Measurements from ENCODE around the gene NEB. TPM values are rescaled to one million over a fixed set of nuclear protein-coding genes. Genes with fewer than 3 reads are reported as not detected.
A peak's percentile ranks its signal among the peaks of the same experiment; 100 is the strongest.
"Not testable (repeated sequence)": the region's sequence is repeated elsewhere in the genome, so short reads cannot be mapped to it uniquely, and the experiment has no call there.

NEB gene
- total RNA-seq, 2 experiments from 2014 or later = 0.05 to 0.33 TPM

- CTCF ChIA-PET = interaction anchor here (0.9 to 1.4 kb wide), 3 partner anchors 13 to 384 kb away, joined by 3 read pairs; no protein-coding TSS in a partner anchor
- peaks cover 25% of the 10 kb centered on the region for H3K4me1 Mint-ChIP-seq
- H3K27me3 Mint-ChIP-seq; H3K36me3 Mint-ChIP-seq (ENCODE audit: low read depth); H3K27ac Mint-ChIP-seq; H3K9me3 Mint-ChIP-seq (ENCODE audit: low read depth); POLR2A ChIA-PET; H3K4me3 Mint-ChIP-seq; intact Hi-C loops (cut with DNase I, micrococcal nuclease); DNase-seq; ATAC-seq: not testable (repeated sequence)
These were observed 92.4 kb downstream of the NEB start for GRCh38 chr2:151641895-151642294.

DNA sequence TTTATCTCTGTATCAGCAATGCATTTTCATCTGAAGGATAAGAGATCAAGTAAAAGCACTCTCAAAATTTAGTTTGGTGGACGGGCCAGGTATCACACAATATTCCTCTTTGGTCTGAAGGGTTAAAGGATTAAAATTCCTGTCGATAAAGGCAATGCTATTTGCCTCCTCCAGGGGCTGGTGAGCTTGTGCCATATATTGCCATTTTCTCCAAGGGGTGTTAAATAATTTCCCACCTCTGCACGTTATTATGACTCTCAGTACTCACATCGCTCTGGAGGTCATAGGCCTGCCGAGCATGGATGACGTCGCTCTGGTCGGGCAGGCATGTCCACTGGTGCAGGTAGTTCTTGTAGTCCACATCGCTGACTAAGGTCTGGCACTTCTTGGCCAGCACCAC lies 94.2 kb downstream of the NEB start:
- ChIA-PET CTCF (interaction anchor here (1.0 kb wide), 1 partner anchor 12 kb away, joined by 3 read pairs; no protein-coding TSS in a partner anchor), POLR2A (no interaction called here)
- DNase-seq (no peak), ATAC-seq (no peak)
- no peaks in the 10 kb centered on the region for H3K27me3 Mint-ChIP-seq
- H3K4me3 Mint-ChIP-seq = no peak overlapping the region
- intact Hi-C loops (cut with DNase I, micrococcal nuclease) = no loop called here
- H3K9me3 Mint-ChIP-seq (ENCODE audit: low read depth) = peaks cover 4% of the 10 kb centered on the region
- H3K4me1 Mint-ChIP-seq = peaks cover 31% of the 10 kb centered on the region
- peaks cover 4% of the 10 kb centered on the region for H3K36me3 Mint-ChIP-seq (ENCODE audit: low read depth)
- no peak overlapping the region for H3K27ac Mint-ChIP-seq

DNA sequence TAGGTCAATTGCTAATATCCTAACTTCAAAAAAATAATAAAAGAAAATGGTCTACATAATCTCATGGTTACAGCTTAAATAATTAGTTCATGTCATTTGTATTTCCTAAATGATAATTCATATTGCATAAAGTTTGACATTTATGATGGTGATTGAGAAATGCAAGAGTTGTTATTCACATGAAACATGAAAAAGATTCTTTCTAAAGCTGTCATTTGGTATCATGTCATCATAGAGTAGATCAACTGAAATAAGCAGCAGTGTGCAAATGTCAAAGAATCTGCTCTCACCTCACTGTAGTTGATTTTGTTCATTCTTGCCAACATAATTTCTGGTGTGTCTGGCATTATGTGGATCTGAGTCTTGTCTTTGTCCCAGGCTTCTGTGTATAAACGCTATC lies 95.3 kb downstream of the NEB start:
- H3K9me3 Mint-ChIP-seq (ENCODE audit: low read depth) = peaks cover 4% of the 10 kb centered on the region

DNA sequence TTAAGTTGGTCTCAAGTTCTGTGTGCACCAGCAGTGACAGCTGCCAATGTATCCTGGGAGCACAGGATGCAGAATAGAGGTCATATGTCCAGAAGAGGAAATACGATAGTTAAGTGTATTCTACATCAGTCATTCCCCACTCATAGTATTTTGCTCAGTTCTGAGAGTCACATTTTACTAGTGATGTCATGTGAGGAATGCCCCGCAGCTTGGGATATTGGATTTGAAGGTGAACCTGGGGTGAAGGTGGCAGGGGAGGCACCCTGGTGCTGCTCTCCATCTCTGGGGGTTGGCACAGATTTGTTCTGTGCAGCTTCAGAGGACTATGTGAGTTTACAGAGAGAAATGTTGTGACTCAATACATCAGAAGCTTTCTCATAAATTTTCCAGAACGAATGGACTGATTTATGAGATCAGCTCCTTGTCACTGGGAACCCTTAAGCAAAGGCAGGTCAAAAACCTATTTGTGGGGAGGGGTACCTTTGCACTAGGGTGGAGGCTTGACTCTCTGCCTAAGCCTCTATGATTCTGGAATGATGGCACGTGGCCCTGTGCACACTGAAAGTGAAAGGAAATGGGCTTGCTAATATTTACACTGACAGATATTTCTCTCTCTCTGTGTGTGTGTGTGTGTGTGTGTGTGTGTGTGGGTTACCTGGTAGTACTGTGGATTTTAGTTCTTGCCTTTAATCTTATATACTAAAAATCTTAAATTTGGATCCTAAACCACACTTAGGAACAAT lies 95.9 kb downstream of the NEB start:
- Mint-ChIP-seq H3K4me1 (peaks cover 31% of the 10 kb centered on the region), H3K36me3 (ENCODE audit: low read depth) (peaks cover 7% of the 10 kb centered on the region), H3K27ac (peak overlapping the region; percentile 79), H3K4me3 (peak overlapping the region; percentile 19), H3K27me3 (no peaks in the 10 kb centered on the region), H3K9me3 (ENCODE audit: low read depth) (peaks cover 4% of the 10 kb centered on the region)
- peak; percentile 35 for DNase-seq
- ChIA-PET CTCF (interaction anchor here (0.7 to 1.4 kb wide), 2 partner anchors 12 to 225 kb away, joined by 3 to 4 read pairs; no protein-coding TSS in a partner anchor), POLR2A (no interaction called here)
- peak; percentile 52 for ATAC-seq
- intact Hi-C loops (cut with DNase I, micrococcal nuclease) = loop anchor here (5.0 kb wide), 2 partner anchors 184 to 189 kb away; partner anchors contain the start of gene ARL5A (in 1 of the 2)

More for the DNA sequence above, 95.3 kb downstream of the NEB start:
- Mint-ChIP-seq H3K4me3 (no peak overlapping the region), H3K36me3 (ENCODE audit: low read depth) (peaks cover 7% of the 10 kb centered on the region), H3K27me3 (no peaks in the 10 kb centered on the region), H3K4me1 (peaks cover 31% of the 10 kb centered on the region), H3K27ac (no peak overlapping the region)
- intact Hi-C loops (cut with DNase I, micrococcal nuclease) = loop anchor here (5.0 kb wide), 2 partner anchors 183 to 188 kb away; partner anchors contain the start of gene ARL5A (in 1 of the 2)
- ATAC-seq (no peak), DNase-seq (no peak)
- POLR2A ChIA-PET = no interaction called here
- CTCF ChIA-PET = interaction anchor here (0.6 to 1.4 kb wide), 2 partner anchors 11 to 61 kb away, joined by 3 to 4 read pairs; no protein-coding TSS in a partner anchor

GRCh38 chr2:151637271-151637781 lies 97.0 kb downstream of the NEB start:
- POLR2A ChIA-PET = no interaction called here
- intact Hi-C loops (cut with DNase I, micrococcal nuclease) = loop anchor here (5.0 kb wide), 2 partner anchors 185 to 190 kb away; partner anchors contain the start of gene ARL5A (in 1 of the 2)
- H3K4me3 Mint-ChIP-seq = peak overlapping the region; percentile 6
- H3K27me3 Mint-ChIP-seq = no peaks in the 10 kb centered on the region
- H3K9me3 Mint-ChIP-seq (ENCODE audit: low read depth) = peaks cover 4% of the 10 kb centered on the region
- peaks cover 7% of the 10 kb centered on the region for H3K36me3 Mint-ChIP-seq (ENCODE audit: low read depth)
- CTCF ChIA-PET = interaction anchor here (0.9 kb wide), 1 partner anchor 182 kb away, joined by 3 read pairs; no protein-coding TSS in a partner anchor
- DNase-seq (peak; percentile 66), ATAC-seq (peak; percentile 88)
- peaks cover 31% of the 10 kb centered on the region for H3K4me1 Mint-ChIP-seq
- peak overlapping the region; percentile 87 for H3K27ac Mint-ChIP-seq

GRCh38 chr2:151634736-151635467 lies 99.4 kb downstream of the NEB start:
- DNase-seq (no peak), ATAC-seq (no peak)
- Mint-ChIP-seq H3K36me3 (ENCODE audit: low read depth) (peaks cover 7% of the 10 kb centered on the region), H3K4me1 (peaks cover 31% of the 10 kb centered on the region), H3K4me3 (no peak overlapping the region), H3K9me3 (ENCODE audit: low read depth) (peaks cover 4% of the 10 kb centered on the region), H3K27me3 (no peaks in the 10 kb centered on the region), H3K27ac (no peak overlapping the region)
- intact Hi-C loops (cut with DNase I, micrococcal nuclease) = loop anchor here (5.0 kb wide), 2 partner anchors 187 to 192 kb away; partner anchors contain the start of gene ARL5A (in 1 of the 2)
- CTCF ChIA-PET = interaction anchor here (1.3 kb wide), 1 partner anchor 11 kb away, joined by 5 read pairs; no protein-coding TSS in a partner anchor
- POLR2A ChIA-PET = no interaction called here

DNA sequence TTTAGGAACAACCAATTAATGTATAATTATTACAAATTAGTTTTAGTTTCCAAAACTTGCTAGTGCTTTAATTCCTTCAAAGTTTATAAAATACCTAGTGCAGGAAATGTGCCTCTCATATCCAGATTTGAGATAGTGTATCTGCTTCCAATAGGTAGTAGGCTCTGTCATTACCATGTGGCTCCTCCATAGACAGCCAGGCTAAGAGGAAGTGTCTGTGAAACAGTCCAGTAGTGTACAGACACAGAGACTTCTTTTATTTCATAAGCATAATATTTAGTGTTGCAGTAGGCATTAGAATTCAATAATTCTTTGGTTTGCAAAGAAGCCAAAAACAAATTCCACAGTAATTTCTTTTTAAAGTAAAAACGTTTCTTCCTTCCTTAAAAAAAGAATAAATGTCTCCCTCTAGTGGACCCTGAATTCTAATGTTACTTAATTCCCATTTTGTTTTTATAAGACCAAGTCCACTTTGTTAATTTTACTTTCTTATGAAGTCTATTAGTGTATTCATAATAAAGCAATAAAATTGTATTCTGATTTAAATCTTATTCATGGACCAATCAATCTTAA lies 101.2 kb downstream of the NEB start:
- Mint-ChIP-seq H3K4me1 (peaks cover 17% of the 10 kb centered on the region), H3K4me3 (no peak overlapping the region), H3K36me3 (ENCODE audit: low read depth) (peaks cover 7% of the 10 kb centered on the region), H3K27ac (no peak overlapping the region), H3K27me3 (no peaks in the 10 kb centered on the region), H3K9me3 (ENCODE audit: low read depth) (peaks cover 4% of the 10 kb centered on the region)
- CTCF ChIA-PET = no interaction called here
- POLR2A ChIA-PET = no interaction called here
- ATAC-seq (no peak), DNase-seq (no peak)
- intact Hi-C loops (cut with DNase I, micrococcal nuclease) = no loop called here

DNA sequence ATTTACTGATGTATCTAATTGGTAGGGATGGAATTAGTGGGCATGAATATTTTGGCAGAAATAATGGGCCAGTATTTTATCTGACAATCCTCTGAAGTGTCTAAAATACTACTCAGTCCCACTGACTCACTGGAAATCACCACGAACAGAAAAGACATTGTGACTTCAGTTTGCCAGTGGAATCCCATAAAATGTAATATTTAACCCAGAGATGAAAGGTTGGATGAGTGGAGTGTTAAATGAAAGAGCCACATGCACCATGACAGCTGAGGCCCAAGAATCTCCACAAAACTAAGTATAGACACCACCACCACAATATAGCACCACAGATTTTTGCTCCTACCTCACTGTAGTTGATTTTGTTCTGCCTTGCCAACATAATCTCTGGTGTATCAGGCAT lies 103.9 kb downstream of the NEB start:
- ChIA-PET CTCF (no interaction called here), POLR2A (no interaction called here)
- Mint-ChIP-seq H3K4me1 (no peaks in the 10 kb centered on the region), H3K36me3 (ENCODE audit: low read depth) (peaks cover 2% of the 10 kb centered on the region), H3K27me3 (no peaks in the 10 kb centered on the region), H3K27ac (no peak overlapping the region), H3K9me3 (ENCODE audit: low read depth) (no peaks in the 10 kb centered on the region), H3K4me3 (no peak overlapping the region)
- intact Hi-C loops (cut with DNase I, micrococcal nuclease) = no loop called here
- ATAC-seq = no peak
- no peak for DNase-seq

- H3K27me3 Mint-ChIP-seq = no peaks in the 10 kb centered on the region
- no peaks in the 10 kb centered on the region for H3K9me3 Mint-ChIP-seq (ENCODE audit: low read depth)
- H3K4me1 Mint-ChIP-seq = no peaks in the 10 kb centered on the region
- ChIA-PET POLR2A (no interaction called here), CTCF (no interaction called here)
- H3K27ac Mint-ChIP-seq = no peak overlapping the region
- ATAC-seq (no peak), DNase-seq (no peak)
- no peaks in the 10 kb centered on the region for H3K36me3 Mint-ChIP-seq (ENCODE audit: low read depth)
- intact Hi-C loops (cut with DNase I, micrococcal nuclease) = no loop called here
- H3K4me3 Mint-ChIP-seq = no peak overlapping the region
These were observed 106.9 kb downstream of the NEB start for GRCh38 chr2:151627353-151627752.

GRCh38 chr2:151624271-151624670 lies 110.0 kb downstream of the NEB start:
- H3K9me3 Mint-ChIP-seq (ENCODE audit: low read depth) = no peaks in the 10 kb centered on the region
- H3K27ac Mint-ChIP-seq = no peak overlapping the region
- H3K4me3 Mint-ChIP-seq = no peak overlapping the region
- ChIA-PET CTCF (interaction anchor here (1.5 to 1.8 kb wide), 2 partner anchors 11 to 13 kb away, joined by 3 to 5 read pairs; no protein-coding TSS in a partner anchor), POLR2A (no interaction called here)
- DNase-seq (no peak), ATAC-seq (no peak)
- H3K4me1 Mint-ChIP-seq = no peaks in the 10 kb centered on the region
- intact Hi-C loops (cut with DNase I, micrococcal nuclease) = no loop called here
- no peaks in the 10 kb centered on the region for H3K36me3 Mint-ChIP-seq (ENCODE audit: low read depth)
- H3K27me3 Mint-ChIP-seq = no peaks in the 10 kb centered on the region

- POLR2A ChIA-PET = no interaction called here
- Mint-ChIP-seq H3K4me1 (no peaks in the 10 kb centered on the region), H3K27ac (no peak overlapping the region), H3K27me3 (no peaks in the 10 kb centered on the region), H3K9me3 (ENCODE audit: low read depth) (no peaks in the 10 kb centered on the region), H3K36me3 (ENCODE audit: low read depth) (no peaks in the 10 kb centered on the region), H3K4me3 (no peak overlapping the region)
- DNase-seq (no peak), ATAC-seq (no peak)
- intact Hi-C loops (cut with DNase I, micrococcal nuclease) = no loop called here
- CTCF ChIA-PET = interaction anchor here (0.8 to 1.8 kb wide), 3 partner anchors 11 to 13 kb away, joined by 3 to 5 read pairs (median 3); no protein-coding TSS in a partner anchor
These were observed 110.6 kb downstream of the NEB start for GRCh38 chr2:151623631-151624030.

All from activated CD4-positive, alpha-beta T cell treated with anti-CD3 and anti-CD28 coated beads for 36 hours (primary cell).